ENCODE results near the gene ABLIM2. TPM values are rescaled to one million over a fixed set of nuclear protein-coding genes. Genes with fewer than 3 reads are reported as not detected.

Gene ABLIM2
- polyA plus RNA-seq, 1 donor from 2014 or later, result 14.9 TPM

DNA sequence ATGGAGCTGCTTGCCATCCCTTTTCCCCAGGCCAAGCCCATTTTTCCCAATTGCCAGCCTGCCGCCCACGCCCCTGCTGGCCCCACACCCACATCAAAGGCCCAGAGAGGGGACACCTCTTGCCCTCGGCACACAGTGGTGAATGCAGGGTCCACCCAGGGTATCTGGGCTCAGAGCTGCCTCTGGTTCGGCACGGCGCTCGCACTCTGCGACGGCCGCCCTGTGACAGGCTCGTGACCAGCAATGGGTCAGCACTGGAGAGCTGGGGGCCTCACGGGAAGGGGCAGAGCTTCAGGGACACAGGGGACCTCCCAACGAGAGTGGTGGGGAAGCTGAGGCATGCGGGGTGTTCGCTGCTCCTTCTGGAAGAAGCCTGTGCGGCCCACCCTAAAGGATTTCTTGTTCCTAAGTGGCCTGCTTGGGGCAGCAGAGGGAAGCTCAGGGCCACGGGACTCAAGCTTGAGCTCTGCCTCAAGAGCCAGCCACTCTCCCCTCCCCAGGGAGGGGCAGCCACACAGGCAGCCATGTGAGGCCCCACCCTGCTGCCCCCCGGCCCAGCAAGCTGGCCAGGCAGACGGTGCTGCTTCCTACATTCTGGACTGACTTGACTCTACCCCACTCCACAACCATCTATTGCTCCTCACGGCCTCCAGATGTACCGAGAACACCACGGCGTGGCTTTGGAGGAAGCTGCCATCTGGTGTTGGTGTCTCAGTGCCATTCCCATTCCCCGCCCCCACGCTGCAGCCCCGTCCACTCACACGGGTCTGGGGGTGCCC is 73.7 kb downstream of the ABLIM2 start:
- TF ChIP-seq MXI1 (conservative IDR thresholded peaks at IDR 0.05; ENCODE audit: poor library complexity, severe bottlenecking) (no peak), EZH2 (IDR thresholded peaks at IDR 0.05; ENCODE audit: borderline replicate concordance, insufficient read depth, low read length, poor library complexity, severe bottlenecking) (no peak), POLR2AphosphoS5 (IDR thresholded peaks at IDR 0.05) (no peak), TAF1 (IDR thresholded peaks at IDR 0.05; ENCODE audit: low read depth) (no peak), SMC3 (conservative IDR thresholded peaks at IDR 0.05; ENCODE audit: poor library complexity) (no peak), EP300 (conservative IDR thresholded peaks at IDR 0.05; ENCODE audit: poor library complexity, severe bottlenecking) (no peak), RAD21 (conservative IDR thresholded peaks at IDR 0.05) (no peak)
- TF ChIP-seq, protein P1, sequence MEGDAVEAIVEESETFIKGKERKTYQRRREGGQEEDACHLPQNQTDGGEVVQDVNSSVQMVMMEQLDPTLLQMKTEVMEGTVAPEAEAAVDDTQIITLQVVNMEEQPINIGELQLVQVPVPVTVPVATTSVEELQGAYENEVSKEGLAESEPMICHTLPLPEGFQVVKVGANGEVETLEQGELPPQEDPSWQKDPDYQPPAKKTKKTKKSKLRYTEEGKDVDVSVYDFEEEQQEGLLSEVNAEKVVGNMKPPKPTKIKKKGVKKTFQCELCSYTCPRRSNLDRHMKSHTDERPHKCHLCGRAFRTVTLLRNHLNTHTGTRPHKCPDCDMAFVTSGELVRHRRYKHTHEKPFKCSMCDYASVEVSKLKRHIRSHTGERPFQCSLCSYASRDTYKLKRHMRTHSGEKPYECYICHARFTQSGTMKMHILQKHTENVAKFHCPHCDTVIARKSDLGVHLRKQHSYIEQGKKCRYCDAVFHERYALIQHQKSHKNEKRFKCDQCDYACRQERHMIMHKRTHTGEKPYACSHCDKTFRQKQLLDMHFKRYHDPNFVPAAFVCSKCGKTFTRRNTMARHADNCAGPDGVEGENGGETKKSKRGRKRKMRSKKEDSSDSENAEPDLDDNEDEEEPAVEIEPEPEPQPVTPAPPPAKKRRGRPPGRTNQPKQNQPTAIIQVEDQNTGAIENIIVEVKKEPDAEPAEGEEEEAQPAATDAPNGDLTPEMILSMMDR (IDR thresholded peaks at IDR 0.05; ENCODE audit: poor library complexity, severe bottlenecking), result no peak
- TF ChIP-seq, protein P2, sequence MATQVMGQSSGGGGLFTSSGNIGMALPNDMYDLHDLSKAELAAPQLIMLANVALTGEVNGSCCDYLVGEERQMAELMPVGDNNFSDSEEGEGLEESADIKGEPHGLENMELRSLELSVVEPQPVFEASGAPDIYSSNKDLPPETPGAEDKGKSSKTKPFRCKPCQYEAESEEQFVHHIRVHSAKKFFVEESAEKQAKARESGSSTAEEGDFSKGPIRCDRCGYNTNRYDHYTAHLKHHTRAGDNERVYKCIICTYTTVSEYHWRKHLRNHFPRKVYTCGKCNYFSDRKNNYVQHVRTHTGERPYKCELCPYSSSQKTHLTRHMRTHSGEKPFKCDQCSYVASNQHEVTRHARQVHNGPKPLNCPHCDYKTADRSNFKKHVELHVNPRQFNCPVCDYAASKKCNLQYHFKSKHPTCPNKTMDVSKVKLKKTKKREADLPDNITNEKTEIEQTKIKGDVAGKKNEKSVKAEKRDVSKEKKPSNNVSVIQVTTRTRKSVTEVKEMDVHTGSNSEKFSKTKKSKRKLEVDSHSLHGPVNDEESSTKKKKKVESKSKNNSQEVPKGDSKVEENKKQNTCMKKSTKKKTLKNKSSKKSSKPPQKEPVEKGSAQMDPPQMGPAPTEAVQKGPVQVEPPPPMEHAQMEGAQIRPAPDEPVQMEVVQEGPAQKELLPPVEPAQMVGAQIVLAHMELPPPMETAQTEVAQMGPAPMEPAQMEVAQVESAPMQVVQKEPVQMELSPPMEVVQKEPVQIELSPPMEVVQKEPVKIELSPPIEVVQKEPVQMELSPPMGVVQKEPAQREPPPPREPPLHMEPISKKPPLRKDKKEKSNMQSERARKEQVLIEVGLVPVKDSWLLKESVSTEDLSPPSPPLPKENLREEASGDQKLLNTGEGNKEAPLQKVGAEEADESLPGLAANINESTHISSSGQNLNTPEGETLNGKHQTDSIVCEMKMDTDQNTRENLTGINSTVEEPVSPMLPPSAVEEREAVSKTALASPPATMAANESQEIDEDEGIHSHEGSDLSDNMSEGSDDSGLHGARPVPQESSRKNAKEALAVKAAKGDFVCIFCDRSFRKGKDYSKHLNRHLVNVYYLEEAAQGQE (IDR thresholded peaks at IDR 0.05; ENCODE audit: borderline replicate concordance), result no peak
- H3K27ac ChIP-seq (ENCODE audit: low read length), result no peak overlapping the region

DNA sequence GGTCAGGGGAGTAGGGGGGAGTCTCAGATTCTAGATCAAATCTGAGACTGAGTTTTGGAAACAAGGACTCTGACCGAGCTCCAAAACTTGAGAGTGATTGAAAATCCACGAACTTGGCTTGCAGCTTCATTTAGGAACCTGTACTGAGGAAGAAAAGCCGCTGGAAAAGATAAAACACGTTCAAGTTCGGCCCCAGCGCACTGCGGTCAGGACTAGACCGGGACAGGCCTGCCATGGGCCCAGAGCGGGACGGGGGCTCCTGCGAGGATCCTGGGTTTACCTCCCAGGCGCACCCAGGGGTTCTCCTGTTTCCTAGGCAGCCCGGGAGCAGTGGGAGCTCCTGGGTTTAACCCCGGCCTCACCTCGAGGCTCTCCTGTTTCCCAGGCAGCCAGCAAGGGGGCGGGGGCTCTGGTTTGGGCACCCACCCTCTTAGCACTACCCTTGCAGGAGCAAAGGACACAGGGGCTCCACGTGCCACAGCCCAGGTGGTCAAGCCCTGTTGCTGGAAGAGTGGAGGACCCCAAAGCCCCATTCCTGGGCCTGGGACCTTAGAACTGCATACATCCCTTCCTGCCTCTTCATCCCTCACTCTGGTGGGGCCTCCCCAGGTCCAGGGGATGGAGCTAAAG is 74.5 kb downstream of the ABLIM2 start:
- Histone ChIP-seq H3K27me3 (ENCODE audit: insufficient read depth, low read depth, low read length) (no peaks in the 10 kb centered on the region), H2AFZ (ENCODE audit: low read depth, low read length) (no peak overlapping the region), H3K4me2 (ENCODE audit: low read length) (no peak overlapping the region), H3K79me2 (replicated peaks; ENCODE audit: insufficient read depth, low read length) (no peaks in the 10 kb centered on the region), H3K27ac (ENCODE audit: low read length) (peak overlapping the region; percentile 22), H3K4me3 (ENCODE audit: low read length) (peak overlapping the region; percentile 21), H3K9ac (ENCODE audit: low read length) (no peak overlapping the region), H3F3A (ENCODE audit: insufficient read depth, low read length, poor library complexity, severe bottlenecking) (no peaks in the 10 kb centered on the region), H3K9me2 (ENCODE audit: insufficient read depth, low read length) (no peaks in the 10 kb centered on the region), H3K36me3 (ENCODE audit: insufficient read depth, low read length) (no peaks in the 10 kb centered on the region), H3K9me3 (ENCODE audit: low read length) (no peaks in the 10 kb centered on the region), H4K20me1 (ENCODE audit: insufficient read depth) (no peaks in the 10 kb centered on the region)
- TF ChIP-seq, protein P2 (IDR thresholded peaks at IDR 0.05; ENCODE audit: borderline replicate concordance), result no peak
- TF ChIP-seq RAD21 (conservative IDR thresholded peaks at IDR 0.05), result no peak
- TF ChIP-seq EZH2 (IDR thresholded peaks at IDR 0.05; ENCODE audit: borderline replicate concordance, insufficient read depth, low read length, poor library complexity, severe bottlenecking), result no peak
- TF ChIP-seq SMC3 (conservative IDR thresholded peaks at IDR 0.05; ENCODE audit: poor library complexity), result no peak
- no peak for TF ChIP-seq EP300 (conservative IDR thresholded peaks at IDR 0.05; ENCODE audit: poor library complexity, severe bottlenecking)
- TF ChIP-seq POLR2AphosphoS5 (IDR thresholded peaks at IDR 0.05), result no peak
- TF ChIP-seq, protein P1 (IDR thresholded peaks at IDR 0.05; ENCODE audit: poor library complexity, severe bottlenecking), result no peak
- no peak for TF ChIP-seq MXI1 (conservative IDR thresholded peaks at IDR 0.05; ENCODE audit: poor library complexity, severe bottlenecking)
- no peak for TF ChIP-seq TAF1 (IDR thresholded peaks at IDR 0.05; ENCODE audit: low read depth)

More for the DNA sequence above, 73.7 kb downstream of the ABLIM2 start:
- Histone ChIP-seq H2AFZ (ENCODE audit: low read depth, low read length) (no peak overlapping the region), H3K9ac (ENCODE audit: low read length) (no peak overlapping the region), H3K79me2 (replicated peaks; ENCODE audit: insufficient read depth, low read length) (no peaks in the 10 kb centered on the region), H3F3A (ENCODE audit: insufficient read depth, low read length, poor library complexity, severe bottlenecking) (no peaks in the 10 kb centered on the region), H3K27me3 (ENCODE audit: insufficient read depth, low read depth, low read length) (no peaks in the 10 kb centered on the region), H4K20me1 (ENCODE audit: insufficient read depth) (no peaks in the 10 kb centered on the region), H3K36me3 (ENCODE audit: insufficient read depth, low read length) (no peaks in the 10 kb centered on the region), H3K4me2 (ENCODE audit: low read length) (no peak overlapping the region), H3K9me3 (ENCODE audit: low read length) (no peaks in the 10 kb centered on the region), H3K4me3 (ENCODE audit: low read length) (no peak overlapping the region), H3K9me2 (ENCODE audit: insufficient read depth, low read length) (no peaks in the 10 kb centered on the region)

Measured in neural cell (in vitro differentiated cells).